ENCODE results near the gene TYROBP. TPM values are rescaled to one million over a fixed set of nuclear protein-coding genes. Genes with fewer than 3 reads are reported as not detected.

Gene TYROBP
- total and polyA plus RNA-seq, 2 donors (not counting 1 experiment from before 2014, with no cell fraction given), result not detected

DNA sequence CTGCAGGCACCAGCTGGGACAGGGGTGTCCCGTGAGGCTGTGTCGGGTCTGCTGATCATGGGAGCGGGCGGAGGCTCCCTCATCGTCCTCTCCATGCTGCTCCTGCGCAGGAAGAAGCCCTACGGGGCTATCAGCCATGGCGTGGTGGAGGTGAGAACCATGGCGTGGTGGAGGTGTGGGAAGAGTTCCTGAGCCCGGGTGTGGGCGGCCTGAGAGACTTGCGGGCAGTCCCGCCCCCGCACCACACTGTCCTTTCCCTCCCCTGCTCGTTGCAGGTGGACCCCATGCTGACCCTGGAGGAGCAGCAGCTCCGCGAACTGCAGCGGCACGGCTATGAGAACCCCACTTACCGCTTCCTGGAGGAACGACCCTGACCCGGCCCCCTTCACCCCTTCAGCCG, 29.0 kb downstream of the TYROBP start:
- no peak for DNase-seq (ENCODE audit: low read depth in 2 of 2)
- TF ChIP-seq, protein P1, sequence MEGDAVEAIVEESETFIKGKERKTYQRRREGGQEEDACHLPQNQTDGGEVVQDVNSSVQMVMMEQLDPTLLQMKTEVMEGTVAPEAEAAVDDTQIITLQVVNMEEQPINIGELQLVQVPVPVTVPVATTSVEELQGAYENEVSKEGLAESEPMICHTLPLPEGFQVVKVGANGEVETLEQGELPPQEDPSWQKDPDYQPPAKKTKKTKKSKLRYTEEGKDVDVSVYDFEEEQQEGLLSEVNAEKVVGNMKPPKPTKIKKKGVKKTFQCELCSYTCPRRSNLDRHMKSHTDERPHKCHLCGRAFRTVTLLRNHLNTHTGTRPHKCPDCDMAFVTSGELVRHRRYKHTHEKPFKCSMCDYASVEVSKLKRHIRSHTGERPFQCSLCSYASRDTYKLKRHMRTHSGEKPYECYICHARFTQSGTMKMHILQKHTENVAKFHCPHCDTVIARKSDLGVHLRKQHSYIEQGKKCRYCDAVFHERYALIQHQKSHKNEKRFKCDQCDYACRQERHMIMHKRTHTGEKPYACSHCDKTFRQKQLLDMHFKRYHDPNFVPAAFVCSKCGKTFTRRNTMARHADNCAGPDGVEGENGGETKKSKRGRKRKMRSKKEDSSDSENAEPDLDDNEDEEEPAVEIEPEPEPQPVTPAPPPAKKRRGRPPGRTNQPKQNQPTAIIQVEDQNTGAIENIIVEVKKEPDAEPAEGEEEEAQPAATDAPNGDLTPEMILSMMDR (conservative IDR thresholded peaks at IDR 0.05 in 1 of 2, IDR thresholded peaks at IDR 0.05 in 1 of 2; ENCODE audit: low read depth in 1 of 2, low read length in 2 of 2), result no peak
- TF ChIP-seq EZH2 (IDR thresholded peaks at IDR 0.05; ENCODE audit: low read length, missing control alignments), result no peak
- H4K20me1 ChIP-seq (ENCODE audit: control insufficient read depth, extremely low read depth, insufficient read depth, low read length), result no peaks in the 10 kb centered on the region
- H3K4me1 ChIP-seq (ENCODE audit: control insufficient read depth, extremely low read depth, insufficient read depth, low read length), result no peaks in the 10 kb centered on the region
- no peaks in the 10 kb centered on the region for H3K27me3 ChIP-seq (ENCODE audit: control insufficient read depth, insufficient read depth, low read length)
- no peaks in the 10 kb centered on the region for H3K79me2 ChIP-seq (ENCODE audit: control insufficient read depth, insufficient read depth, low read length)
- H3K36me3 ChIP-seq (ENCODE audit: control insufficient read depth, insufficient read depth, low read length), result no peaks in the 10 kb centered on the region
- H3K9ac ChIP-seq (ENCODE audit: insufficient read depth, low read length), result no peak overlapping the region
- H3K4me2 ChIP-seq (ENCODE audit: extremely low read depth, insufficient read depth, low read length), result no peak overlapping the region
- H2AFZ ChIP-seq (ENCODE audit: low read length), result no peak overlapping the region
- H3K9me3 ChIP-seq (ENCODE audit: control insufficient read depth, insufficient read depth, low read depth, low read length), result no peaks in the 10 kb centered on the region
- no peak overlapping the region for H3K4me3 ChIP-seq (replicated peaks in 1 of 4; ENCODE audit: control extremely low read depth in 1 of 4, insufficient read depth in 1 of 4, low read depth in 3 of 4, low read length in 4 of 4)
- H3K27ac ChIP-seq (ENCODE audit: insufficient read depth, low read length), result no peak overlapping the region

DNA sequence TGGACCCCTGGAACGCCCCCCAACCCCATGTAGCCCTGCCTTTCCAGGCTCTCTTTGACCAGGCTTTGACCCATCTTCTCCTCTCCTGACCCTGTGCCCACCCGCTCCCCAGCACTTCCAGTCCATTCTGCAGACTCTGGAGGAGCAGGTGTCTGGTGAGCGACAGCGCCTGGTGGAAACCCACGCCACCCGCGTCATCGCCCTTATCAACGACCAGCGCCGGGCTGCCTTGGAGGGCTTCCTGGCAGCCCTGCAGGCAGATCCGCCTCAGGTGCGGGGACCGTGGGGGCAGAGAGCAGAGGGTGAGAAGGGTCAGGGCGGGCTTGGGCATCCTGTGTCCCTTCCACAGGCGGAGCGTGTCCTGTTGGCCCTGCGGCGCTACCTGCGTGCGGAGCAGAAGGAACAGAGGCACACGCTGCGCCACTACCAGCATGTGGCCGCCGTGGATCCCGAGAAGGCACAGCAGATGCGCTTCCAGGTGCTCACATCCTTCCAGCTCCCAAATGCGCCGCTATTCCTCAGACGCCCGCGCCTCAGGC, 33.6 kb downstream of the TYROBP start:
- TF ChIP-seq, protein P1 (conservative IDR thresholded peaks at IDR 0.05 in 1 of 2, IDR thresholded peaks at IDR 0.05 in 1 of 2; ENCODE audit: low read depth in 1 of 2, low read length in 2 of 2), result no peak
- no peak for TF ChIP-seq EZH2 (IDR thresholded peaks at IDR 0.05; ENCODE audit: low read length, missing control alignments)
- no peaks in the 10 kb centered on the region for H3K9me3 ChIP-seq (ENCODE audit: control insufficient read depth, insufficient read depth, low read depth, low read length)
- H3K4me1 ChIP-seq (ENCODE audit: control insufficient read depth, extremely low read depth, insufficient read depth, low read length), result peaks cover 5% of the 10 kb centered on the region
- H3K4me2 ChIP-seq (ENCODE audit: extremely low read depth, insufficient read depth, low read length), result no peak overlapping the region
- H3K9ac ChIP-seq (ENCODE audit: insufficient read depth, low read length), result no peak overlapping the region
- DNase-seq (ENCODE audit: low read depth in 2 of 2), result no peak
- H3K79me2 ChIP-seq (ENCODE audit: control insufficient read depth, insufficient read depth, low read length), result no peaks in the 10 kb centered on the region
- no peak overlapping the region for H2AFZ ChIP-seq (ENCODE audit: low read length)
- H3K27ac ChIP-seq (ENCODE audit: insufficient read depth, low read length), result no peak overlapping the region
- no peaks in the 10 kb centered on the region for H3K27me3 ChIP-seq (ENCODE audit: control insufficient read depth, insufficient read depth, low read length)
- no peaks in the 10 kb centered on the region for H3K36me3 ChIP-seq (ENCODE audit: control insufficient read depth, insufficient read depth, low read length)
- no peaks in the 10 kb centered on the region for H4K20me1 ChIP-seq (ENCODE audit: control insufficient read depth, extremely low read depth, insufficient read depth, low read length)
- H3K4me3 ChIP-seq (replicated peaks in 1 of 4; ENCODE audit: control extremely low read depth in 1 of 4, insufficient read depth in 1 of 4, low read depth in 3 of 4, low read length in 4 of 4), result no peak overlapping the region

DNA sequence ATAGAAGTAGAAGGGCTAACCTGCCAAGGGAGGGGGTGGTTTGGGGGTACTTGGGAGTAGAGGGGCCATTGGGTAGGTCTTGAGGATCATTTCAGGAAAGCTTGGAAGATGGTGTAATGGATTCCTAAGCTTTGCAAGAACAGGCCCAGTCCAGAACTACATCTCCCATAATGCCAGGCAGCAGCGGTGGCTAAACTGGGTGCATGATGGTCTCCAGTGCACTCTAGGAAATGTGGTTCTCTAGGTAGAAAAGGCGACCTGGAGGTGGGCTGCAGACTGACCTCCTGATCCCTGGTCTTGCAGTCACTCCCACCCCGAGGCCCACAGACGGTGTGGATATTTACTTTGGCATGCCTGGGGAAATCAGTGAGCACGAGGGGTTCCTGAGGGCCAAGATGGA, 35.9 kb downstream of the TYROBP start:
- Histone ChIP-seq H3K9me3 (ENCODE audit: control insufficient read depth, insufficient read depth, low read depth, low read length) (no peaks in the 10 kb centered on the region), H3K27ac (ENCODE audit: insufficient read depth, low read length) (no peak overlapping the region), H4K20me1 (ENCODE audit: control insufficient read depth, extremely low read depth, insufficient read depth, low read length) (no peaks in the 10 kb centered on the region), H3K4me3 (replicated peaks in 1 of 4; ENCODE audit: control extremely low read depth in 1 of 4, insufficient read depth in 1 of 4, low read depth in 3 of 4, low read length in 4 of 4) (no peak overlapping the region), H3K4me1 (ENCODE audit: control insufficient read depth, extremely low read depth, insufficient read depth, low read length) (peaks cover 12% of the 10 kb centered on the region), H3K36me3 (ENCODE audit: control insufficient read depth, insufficient read depth, low read length) (no peaks in the 10 kb centered on the region), H3K27me3 (ENCODE audit: control insufficient read depth, insufficient read depth, low read length) (peaks cover 14% of the 10 kb centered on the region), H3K4me2 (ENCODE audit: extremely low read depth, insufficient read depth, low read length) (no peak overlapping the region), H2AFZ (ENCODE audit: low read length) (no peak overlapping the region), H3K79me2 (ENCODE audit: control insufficient read depth, insufficient read depth, low read length) (no peaks in the 10 kb centered on the region), H3K9ac (ENCODE audit: insufficient read depth, low read length) (no peak overlapping the region)
- no peak for TF ChIP-seq EZH2 (IDR thresholded peaks at IDR 0.05; ENCODE audit: low read length, missing control alignments)
- TF ChIP-seq, protein P1 (conservative IDR thresholded peaks at IDR 0.05 in 1 of 2, IDR thresholded peaks at IDR 0.05 in 1 of 2; ENCODE audit: low read depth in 1 of 2, low read length in 2 of 2), result no peak
- no peak for DNase-seq (ENCODE audit: low read depth in 2 of 2)
